ENCODE results near the gene SYAP1.
"Not testable (repeated sequence)": the region's sequence is repeated elsewhere in the genome, so short reads cannot be mapped to it uniquely, and the experiment has no call there.

The SYAP1 gene

GRCh38 chrX:16719334-16720084, at the start of gene SYAP1:
Gene SYAP1 (plus strand): TSS chrX:16719612. CDS start chrX:16719725, 113 bp downstream.
- peak; percentile 92 for DNase-seq (ENCODE audit: low read depth)

DNA sequence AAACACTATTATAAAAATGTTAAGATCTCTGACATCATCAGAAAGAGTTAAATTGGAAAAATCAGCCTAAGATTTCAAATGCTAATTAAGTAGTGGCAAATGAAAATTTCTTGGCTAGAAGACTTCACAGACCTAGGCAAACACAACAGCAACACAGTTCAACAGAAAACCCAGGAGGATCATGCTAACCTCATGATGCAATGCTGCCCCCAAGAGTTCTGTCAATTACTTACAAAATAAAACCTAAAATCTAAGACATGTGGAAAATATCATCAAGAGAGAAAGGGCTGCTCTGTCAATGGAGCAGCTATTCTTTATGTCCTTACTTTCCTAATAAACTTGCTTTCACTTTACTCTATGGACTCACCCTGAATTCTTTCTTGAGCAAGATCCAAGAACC, 48.4 kb upstream of the SYAP1 start:
- DNase-seq (ENCODE audit: low read depth): no peak

DNA sequence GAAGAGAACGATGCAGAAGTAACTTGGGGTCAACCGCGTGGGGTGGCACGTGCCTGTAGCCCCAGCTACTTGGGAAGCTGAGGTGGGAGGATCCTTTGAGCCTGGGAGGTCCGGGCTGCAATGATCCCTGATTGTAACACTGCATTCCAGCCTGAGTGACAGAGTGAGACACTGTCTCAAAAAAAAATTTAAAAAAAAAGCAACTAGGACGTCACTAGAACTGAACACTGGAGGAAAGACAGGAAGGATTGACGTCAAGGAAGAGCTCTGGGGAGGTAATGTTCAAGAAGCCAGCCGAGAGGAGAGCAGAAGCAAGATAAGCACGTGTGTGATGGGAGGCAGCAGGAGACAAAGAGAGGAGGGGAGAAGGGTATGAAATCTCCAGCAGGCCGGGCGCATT, 40.7 kb upstream of the SYAP1 start:
- no peak for DNase-seq (ENCODE audit: low read depth)

GRCh38 chrX:16683007-16683664, 36.3 kb upstream of the SYAP1 start:
- DNase-seq (ENCODE audit: low read depth): no peak

DNA sequence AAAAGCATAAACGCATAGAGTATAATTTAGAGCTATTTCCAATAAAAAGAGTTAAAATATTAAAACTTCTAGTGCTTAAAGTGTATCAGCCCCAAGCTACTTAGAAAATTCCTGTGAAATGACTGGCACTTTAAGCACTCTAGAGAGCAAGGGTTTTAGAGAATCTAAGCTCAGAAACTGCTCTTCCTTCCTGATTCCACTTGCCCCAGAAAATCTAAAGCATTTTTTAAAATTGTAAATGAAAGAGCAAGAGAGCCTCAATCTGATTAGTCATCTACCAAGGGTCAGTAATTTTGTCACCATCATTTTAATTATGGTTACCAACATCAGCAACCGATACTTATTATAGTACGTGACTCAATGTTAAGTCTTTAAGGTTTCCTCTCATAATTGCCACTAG, 31.9 kb upstream of the SYAP1 start:
- no peak for DNase-seq (ENCODE audit: low read depth)

GRCh38 chrX:16695079-16695676, 24.2 kb upstream of the SYAP1 start:
- DNase-seq (ENCODE audit: low read depth): peak; percentile 49

- no peak for DNase-seq (ENCODE audit: low read depth)
These were observed 22.5 kb upstream of the SYAP1 start for GRCh38 chrX:16696956-16697355.

GRCh38 chrX:16699389-16699788, 20.0 kb upstream of the SYAP1 start:
- no peak for DNase-seq (ENCODE audit: low read depth)

GRCh38 chrX:16700734-16701133, 18.7 kb upstream of the SYAP1 start:
- no peak for DNase-seq (ENCODE audit: low read depth)

GRCh38 chrX:16702700-16703599, 16.5 kb upstream of the SYAP1 start:
- no peak for DNase-seq (ENCODE audit: low read depth)

GRCh38 chrX:16705370-16705769, 14.0 kb upstream of the SYAP1 start:
- DNase-seq (ENCODE audit: low read depth): no peak

DNA sequence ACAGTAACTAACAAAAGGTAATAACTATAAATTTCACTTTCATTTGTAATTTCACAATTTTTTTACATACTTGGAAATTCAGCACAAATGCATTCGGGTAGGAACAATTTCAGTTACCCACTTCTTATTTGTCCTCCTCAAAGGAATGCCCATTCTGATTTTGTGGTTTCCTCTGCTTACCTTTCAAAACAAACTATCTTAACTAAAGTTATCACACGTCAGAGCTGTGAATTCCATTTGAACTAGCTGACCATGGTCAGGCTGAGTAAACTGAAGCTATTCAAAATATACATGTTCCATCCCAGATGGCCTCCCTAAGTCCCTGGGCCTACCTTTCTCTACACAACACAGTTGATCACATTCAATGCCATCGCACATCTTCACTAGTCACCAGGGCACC, 11.4 kb upstream of the SYAP1 start:
- DNase-seq (ENCODE audit: low read depth): no peak

DNA sequence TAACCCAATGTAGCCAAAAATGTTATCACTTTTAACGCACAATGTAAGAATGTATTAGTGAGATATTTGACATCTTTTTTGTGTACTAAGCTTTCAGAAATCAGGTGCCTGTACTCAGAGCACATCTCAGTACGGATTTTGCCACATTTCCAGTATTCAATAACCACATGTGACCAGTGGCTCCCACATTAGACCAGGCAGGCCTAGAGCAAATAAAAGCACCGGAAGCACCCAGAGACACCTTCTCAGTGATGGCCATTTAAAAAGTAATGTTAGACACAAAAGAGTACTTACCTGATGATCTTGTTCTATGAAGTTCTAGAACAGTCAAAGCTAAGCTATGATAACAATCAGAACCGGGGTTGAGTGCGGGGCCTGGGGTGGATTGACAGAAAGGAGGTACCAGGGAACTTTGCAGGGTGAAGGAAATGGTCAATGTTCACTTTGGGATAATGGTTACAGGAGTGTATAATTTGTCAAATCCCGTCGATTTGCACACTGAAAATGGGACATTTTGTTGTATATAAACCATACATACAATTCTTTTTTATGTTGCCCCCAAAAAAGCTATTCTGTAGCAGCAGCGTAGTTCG, 8.1 kb upstream of the SYAP1 start:
- no peak for DNase-seq (ENCODE audit: low read depth)

- DNase-seq (ENCODE audit: low read depth): no peak
These were observed 7.4 kb upstream of the SYAP1 start for GRCh38 chrX:16711893-16712547.

- no peak for DNase-seq (ENCODE audit: low read depth)
These were observed 6.8 kb upstream of the SYAP1 start, which contains the start of gene CTPS2 for GRCh38 chrX:16712548-16713155. Gene CTPS2 (minus strand): TSS chrX:16712669. CDS start chrX:16702902, 9,767 bp downstream.

GRCh38 chrX:16714504-16714903, 4.9 kb upstream of the SYAP1 start:
- DNase-seq (ENCODE audit: low read depth): no peak

- DNase-seq (ENCODE audit: low read depth): not testable (repeated sequence)
These were observed 3.8 kb upstream of the SYAP1 start for GRCh38 chrX:16715638-16716037.

GRCh38 chrX:16716451-16716850, 3.0 kb upstream of the SYAP1 start:
- not testable (repeated sequence) for DNase-seq (ENCODE audit: low read depth)

DNA sequence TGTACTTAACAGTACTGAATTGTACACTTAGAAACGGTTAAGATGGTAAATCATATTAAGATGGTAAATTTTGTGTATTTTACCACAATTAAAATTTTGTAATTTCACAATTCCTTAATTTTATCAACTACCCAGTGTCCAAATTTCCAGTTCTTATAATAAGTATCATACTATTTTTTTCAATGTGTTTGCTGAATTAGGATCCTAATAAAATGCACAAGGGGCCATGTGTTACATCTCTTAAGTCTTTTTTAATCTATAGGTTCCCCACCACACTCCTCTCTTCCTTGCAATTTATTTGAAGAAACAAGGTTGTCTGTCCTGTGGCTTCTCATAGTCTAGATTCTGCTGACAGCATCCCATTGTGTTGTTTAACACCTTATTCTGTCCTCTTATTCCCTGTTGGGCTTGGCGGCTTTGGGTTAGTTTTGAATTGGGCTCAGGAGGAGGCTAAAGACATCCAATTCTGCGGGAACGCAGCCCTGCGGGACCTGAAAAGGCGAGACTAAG, 533 bp upstream of the SYAP1 start:
- DNase-seq (ENCODE audit: low read depth): no peak

- DNase-seq (ENCODE audit: low read depth): no peak
These were observed 3.1 kb downstream of the SYAP1 start for GRCh38 chrX:16722481-16722880.

DNA sequence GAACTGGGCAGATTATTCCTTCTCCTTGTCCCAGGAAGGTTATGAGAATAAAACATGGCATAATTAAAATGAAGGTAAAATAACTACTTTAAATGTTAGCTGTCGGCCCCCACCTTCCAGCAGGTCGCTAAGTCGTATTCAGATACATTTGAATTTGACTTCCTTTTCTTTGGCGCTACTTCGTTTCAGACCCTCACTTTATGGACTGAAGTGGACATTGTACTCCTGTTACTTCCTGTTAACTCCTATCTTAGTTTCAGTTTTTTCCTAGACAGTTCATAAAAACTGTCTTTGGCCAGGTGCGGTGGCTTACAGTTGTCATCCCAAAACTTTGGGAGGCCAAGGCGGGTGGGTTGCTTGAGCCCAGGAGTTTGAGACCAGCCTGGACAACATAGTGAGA, 5.7 kb downstream of the SYAP1 start:
- no peak for DNase-seq (ENCODE audit: low read depth)
